Thyroid gland (tissue), 4 donors: Measurements from ENCODE around the gene RNF166.

Experiments
- POLR2A ChIP-seq, 2 donors: fragments of 450-650 bp; IDR thresholded peaks; one replicate each; pipeline ENCODE4 v1.6.1; 2017; ENCODE audit warnings: antibody characterized with exemption in 2 of 2, mild to moderate bottlenecking in 2 of 2, moderate library complexity in 1 of 2
- TF ChIP-seq, protein P1 (sequence below), 6 experiments: fragments of 200-600 bp in 3 of 6; fragments of 450-650 bp in 3 of 6; sonication (generic) in 3 of 6; IDR thresholded peaks; one replicate each; pipeline ENCODE4 v1.5.1; 2016 to 2019; ENCODE audit warnings: antibody characterized with exemption in 6 of 6, mild to moderate bottlenecking in 2 of 6, inconsistent platforms in 1 of 6, moderate library complexity in 1 of 6

DNA sequence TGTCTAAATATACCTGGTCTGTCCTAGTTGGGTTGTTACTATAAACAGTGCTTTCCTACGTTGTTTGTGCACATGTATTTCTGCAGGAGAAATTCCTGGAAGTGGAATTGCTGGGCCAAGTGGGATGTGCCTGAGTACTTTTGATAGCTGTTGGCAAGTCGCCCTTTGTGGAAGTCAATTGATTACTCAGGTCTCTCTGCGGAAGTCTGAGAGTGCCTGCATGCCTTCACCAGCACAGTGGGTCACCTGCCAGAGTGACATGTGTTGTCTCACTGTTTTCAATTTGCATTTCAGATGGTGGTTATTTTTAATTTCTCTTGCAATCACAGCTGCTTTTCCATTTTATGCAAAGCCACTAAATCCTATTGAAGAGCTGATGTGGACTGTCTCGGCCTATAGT lies 41.1 kb downstream of the RNF166 start:
- TF ChIP-seq, protein P1, sequence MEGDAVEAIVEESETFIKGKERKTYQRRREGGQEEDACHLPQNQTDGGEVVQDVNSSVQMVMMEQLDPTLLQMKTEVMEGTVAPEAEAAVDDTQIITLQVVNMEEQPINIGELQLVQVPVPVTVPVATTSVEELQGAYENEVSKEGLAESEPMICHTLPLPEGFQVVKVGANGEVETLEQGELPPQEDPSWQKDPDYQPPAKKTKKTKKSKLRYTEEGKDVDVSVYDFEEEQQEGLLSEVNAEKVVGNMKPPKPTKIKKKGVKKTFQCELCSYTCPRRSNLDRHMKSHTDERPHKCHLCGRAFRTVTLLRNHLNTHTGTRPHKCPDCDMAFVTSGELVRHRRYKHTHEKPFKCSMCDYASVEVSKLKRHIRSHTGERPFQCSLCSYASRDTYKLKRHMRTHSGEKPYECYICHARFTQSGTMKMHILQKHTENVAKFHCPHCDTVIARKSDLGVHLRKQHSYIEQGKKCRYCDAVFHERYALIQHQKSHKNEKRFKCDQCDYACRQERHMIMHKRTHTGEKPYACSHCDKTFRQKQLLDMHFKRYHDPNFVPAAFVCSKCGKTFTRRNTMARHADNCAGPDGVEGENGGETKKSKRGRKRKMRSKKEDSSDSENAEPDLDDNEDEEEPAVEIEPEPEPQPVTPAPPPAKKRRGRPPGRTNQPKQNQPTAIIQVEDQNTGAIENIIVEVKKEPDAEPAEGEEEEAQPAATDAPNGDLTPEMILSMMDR (IDR thresholded peaks at IDR 0.05), result no peak
- no peak for TF ChIP-seq POLR2A (IDR thresholded peaks at IDR 0.05)
